AG09309 (cell line): ENCODE results near the gene CTIF.
A peak's percentile ranks its signal among the peaks of the same experiment; 100 is the strongest.

Source experiments
- DNase-seq: peaks from one replicate; pipeline ENCODE4 v3.0.0-alpha.2; 2010; ENCODE audit warnings: low read depth
- H3K4me3 ChIP-seq: 2 replicates; pipeline ENCODE4 v1.5.1; 2011; ENCODE audit warnings: mild to moderate bottlenecking, low read depth, low read length, moderate library complexity; ENCODE audit not compliant: control insufficient read depth
- CTCF ChIP-seq: IDR thresholded peaks from 2 replicates; pipeline ENCODE4 v1.5.1; 2011; ENCODE audit warnings: mild to moderate bottlenecking, low read depth, low read length, inconsistent platforms; ENCODE audit not compliant: insufficient read depth, control insufficient read depth; ENCODE audit errors: missing control alignments

The CTIF gene

GRCh38 chr18:48544661-48545415, 6.0 kb downstream of the CTIF start:
- H3K4me3 ChIP-seq: no peak overlapping the region
- TF ChIP-seq CTCF: no peak
- DNase-seq: no peak

DNA sequence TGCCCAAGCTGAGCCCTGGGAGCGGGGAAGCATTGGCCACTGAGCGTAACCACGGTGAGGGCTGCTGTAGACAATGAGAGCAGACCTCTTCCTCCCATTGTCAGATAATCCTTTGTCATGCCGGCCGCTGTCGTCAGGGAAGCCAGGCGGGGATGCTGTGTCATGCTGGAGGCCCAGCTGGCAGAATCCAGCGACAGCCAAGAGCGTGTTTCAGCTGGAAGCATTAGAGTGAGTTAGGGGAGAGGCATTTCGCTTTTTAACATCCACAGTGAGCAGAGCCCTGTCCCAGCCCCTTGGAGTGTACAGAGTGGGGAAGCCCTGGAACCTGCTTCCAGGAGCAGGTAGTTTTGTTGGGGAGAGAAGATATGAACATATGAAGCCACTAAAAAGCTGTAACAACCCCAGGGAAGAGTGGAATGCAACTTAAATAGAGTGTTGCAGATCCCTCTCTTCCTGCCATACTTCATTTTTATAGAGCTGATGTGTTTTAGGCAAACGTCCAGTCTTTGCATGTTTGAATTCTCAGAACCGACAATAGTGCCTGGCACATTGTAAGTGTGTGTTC, 7.0 kb downstream of the CTIF start:
- H3K4me3 ChIP-seq: no peak overlapping the region; the same call in 1 of the 2 replicates
- TF ChIP-seq CTCF: no peak
- DNase-seq: peak; percentile 25

GRCh38 chr18:48546396-48546795, 7.6 kb downstream of the CTIF start:
- no peak overlapping the region for H3K4me3 ChIP-seq
- no peak for DNase-seq
- no peak for TF ChIP-seq CTCF

DNA sequence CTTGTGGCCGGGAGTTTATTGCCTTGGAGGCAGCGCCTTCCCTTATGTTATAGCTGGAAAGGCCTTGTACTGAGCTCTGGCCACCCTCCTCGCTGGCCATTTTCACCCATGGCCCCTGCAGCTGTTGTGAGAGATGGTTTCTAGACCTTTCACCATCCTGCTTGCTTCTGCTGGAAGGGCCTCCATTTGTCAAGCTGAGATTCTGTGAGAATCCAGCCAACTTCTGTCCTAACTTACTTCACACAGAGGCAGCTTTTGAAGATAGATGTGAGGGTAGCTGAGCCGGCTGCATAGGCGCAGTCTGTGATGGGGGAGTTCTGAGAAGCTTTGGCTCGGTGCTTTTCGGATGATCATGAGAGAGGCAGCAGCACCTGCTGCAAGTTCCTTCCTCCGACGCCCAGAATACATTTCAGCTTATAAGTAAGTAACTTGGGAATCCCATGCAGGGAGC, 8.7 kb downstream of the CTIF start:
- TF ChIP-seq CTCF: no peak
- no peak for DNase-seq
- H3K4me3 ChIP-seq: no peak overlapping the region

GRCh38 chr18:48548011-48548771, 9.4 kb downstream of the CTIF start:
- peak; percentile 84 for DNase-seq
- no peak for TF ChIP-seq CTCF
- H3K4me3 ChIP-seq: no peak overlapping the region

- DNase-seq: no peak
- H3K4me3 ChIP-seq: no peak overlapping the region
- TF ChIP-seq CTCF: no peak
Observed at GRCh38 chr18:48548921-48549320, 10.1 kb downstream of the CTIF start.
